ENCODE data around the gene LXN. TPM values are rescaled to one million over a fixed set of nuclear protein-coding genes. Genes with fewer than 3 reads are reported as not detected.

The LXN gene
- total RNA-seq, 1 experiment from 2014 or later, result 4.6 TPM

- no peak for TF ChIP-seq STAT6 (CRISPR knock-in tag; conservative IDR thresholded peaks at IDR 0.05; ENCODE audit: low read depth)
These were observed 28.1 kb upstream of the LXN start (continued) for GRCh38 chr3:158700559-158700958.

DNA sequence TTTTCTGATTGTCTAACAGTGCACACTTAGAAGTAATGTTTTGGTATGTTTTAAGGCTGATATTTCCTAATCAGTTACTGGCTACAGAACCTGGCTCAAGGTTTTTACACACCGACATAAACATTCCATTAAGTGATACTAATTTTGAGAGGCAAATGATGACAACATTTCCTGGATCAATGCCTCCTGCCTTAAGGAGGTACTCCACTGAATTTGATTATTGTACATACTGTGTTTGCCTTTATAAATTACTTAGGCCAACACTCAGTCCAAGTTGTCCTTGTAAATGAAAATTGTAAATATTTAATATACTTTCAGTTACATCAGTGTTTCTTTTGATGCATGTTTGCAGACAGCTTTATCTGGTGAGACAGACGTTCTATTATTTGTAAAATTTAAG, 24.2 kb upstream of the LXN start:
- CTCF ChIA-PET, result interaction anchor here (0.7 kb wide), 1 partner anchor 31 kb away, joined by 4 read pairs; no protein-coding TSS in a partner anchor
- peaks cover 4% of the 10 kb centered on the region; the same call in 1 of the 2 replicates for H3K9me3 Mint-ChIP-seq
- 0 out of 2 replicates have a peak, but pooled peaks cover 5% of the 10 kb centered on the region for H3K4me1 Mint-ChIP-seq
- no peaks in the 10 kb centered on the region for H3K27me3 Mint-ChIP-seq (ENCODE audit: low read depth)
- no peak overlapping the region for H3K4me3 Mint-ChIP-seq
- DNase-seq (ENCODE audit: low spot score) (no peak), ATAC-seq (no peak)
- no peak overlapping the region for H3K27ac Mint-ChIP-seq
- POLR2A ChIA-PET, result no interaction called here
- peaks cover 16% of the 10 kb centered on the region for H3K36me3 Mint-ChIP-seq
- TF ChIP-seq KAT7 (CRISPR knock-in tag; IDR thresholded peaks at IDR 0.05; ENCODE audit: borderline replicate concordance), result no peak
- no peak for TF ChIP-seq E2F4 (CRISPR knock-in tag; IDR thresholded peaks at IDR 0.05; ENCODE audit: borderline replicate concordance, low read depth)
- TF ChIP-seq GTF2I (CRISPR knock-in tag; conservative IDR thresholded peaks at IDR 0.05), result no peak
- TF ChIP-seq MYBL2 (CRISPR knock-in tag; IDR thresholded peaks at IDR 0.05), result no peak
- no peak for TF ChIP-seq ZBTB21 (CRISPR knock-in tag; IDR thresholded peaks at IDR 0.05; ENCODE audit: borderline replicate concordance)
- TF ChIP-seq TCF7 (CRISPR knock-in tag; IDR thresholded peaks at IDR 0.05; ENCODE audit: low read depth), result no peak
- TF ChIP-seq, protein P1, sequence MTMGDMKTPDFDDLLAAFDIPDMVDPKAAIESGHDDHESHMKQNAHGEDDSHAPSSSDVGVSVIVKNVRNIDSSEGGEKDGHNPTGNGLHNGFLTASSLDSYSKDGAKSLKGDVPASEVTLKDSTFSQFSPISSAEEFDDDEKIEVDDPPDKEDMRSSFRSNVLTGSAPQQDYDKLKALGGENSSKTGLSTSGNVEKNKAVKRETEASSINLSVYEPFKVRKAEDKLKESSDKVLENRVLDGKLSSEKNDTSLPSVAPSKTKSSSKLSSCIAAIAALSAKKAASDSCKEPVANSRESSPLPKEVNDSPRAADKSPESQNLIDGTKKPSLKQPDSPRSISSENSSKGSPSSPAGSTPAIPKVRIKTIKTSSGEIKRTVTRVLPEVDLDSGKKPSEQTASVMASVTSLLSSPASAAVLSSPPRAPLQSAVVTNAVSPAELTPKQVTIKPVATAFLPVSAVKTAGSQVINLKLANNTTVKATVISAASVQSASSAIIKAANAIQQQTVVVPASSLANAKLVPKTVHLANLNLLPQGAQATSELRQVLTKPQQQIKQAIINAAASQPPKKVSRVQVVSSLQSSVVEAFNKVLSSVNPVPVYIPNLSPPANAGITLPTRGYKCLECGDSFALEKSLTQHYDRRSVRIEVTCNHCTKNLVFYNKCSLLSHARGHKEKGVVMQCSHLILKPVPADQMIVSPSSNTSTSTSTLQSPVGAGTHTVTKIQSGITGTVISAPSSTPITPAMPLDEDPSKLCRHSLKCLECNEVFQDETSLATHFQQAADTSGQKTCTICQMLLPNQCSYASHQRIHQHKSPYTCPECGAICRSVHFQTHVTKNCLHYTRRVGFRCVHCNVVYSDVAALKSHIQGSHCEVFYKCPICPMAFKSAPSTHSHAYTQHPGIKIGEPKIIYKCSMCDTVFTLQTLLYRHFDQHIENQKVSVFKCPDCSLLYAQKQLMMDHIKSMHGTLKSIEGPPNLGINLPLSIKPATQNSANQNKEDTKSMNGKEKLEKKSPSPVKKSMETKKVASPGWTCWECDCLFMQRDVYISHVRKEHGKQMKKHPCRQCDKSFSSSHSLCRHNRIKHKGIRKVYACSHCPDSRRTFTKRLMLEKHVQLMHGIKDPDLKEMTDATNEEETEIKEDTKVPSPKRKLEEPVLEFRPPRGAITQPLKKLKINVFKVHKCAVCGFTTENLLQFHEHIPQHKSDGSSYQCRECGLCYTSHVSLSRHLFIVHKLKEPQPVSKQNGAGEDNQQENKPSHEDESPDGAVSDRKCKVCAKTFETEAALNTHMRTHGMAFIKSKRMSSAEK (CRISPR knock-in tag; IDR thresholded peaks at IDR 0.05; ENCODE audit: borderline replicate concordance), result no peak
- TF ChIP-seq, protein P2, sequence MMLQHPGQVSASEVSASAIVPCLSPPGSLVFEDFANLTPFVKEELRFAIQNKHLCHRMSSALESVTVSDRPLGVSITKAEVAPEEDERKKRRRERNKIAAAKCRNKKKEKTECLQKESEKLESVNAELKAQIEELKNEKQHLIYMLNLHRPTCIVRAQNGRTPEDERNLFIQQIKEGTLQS (CRISPR knock-in tag; conservative IDR thresholded peaks at IDR 0.05), result no peak
- no peak for TF ChIP-seq ZNF512 (CRISPR knock-in tag; IDR thresholded peaks at IDR 0.05; ENCODE audit: borderline replicate concordance)
- no peak for TF ChIP-seq PRDM15 (CRISPR knock-in tag; IDR thresholded peaks at IDR 0.05)
- no peak for TF ChIP-seq PREB (CRISPR knock-in tag; IDR thresholded peaks at IDR 0.05; ENCODE audit: borderline replicate concordance)
- no peak for TF ChIP-seq ZNF671 (CRISPR knock-in tag; IDR thresholded peaks at IDR 0.05)
- no peak for TF ChIP-seq TP53 (CRISPR knock-in tag; IDR thresholded peaks at IDR 0.05)
- no peak for TF ChIP-seq CREB1 (CRISPR knock-in tag; IDR thresholded peaks at IDR 0.05)
- TF ChIP-seq, protein P3, sequence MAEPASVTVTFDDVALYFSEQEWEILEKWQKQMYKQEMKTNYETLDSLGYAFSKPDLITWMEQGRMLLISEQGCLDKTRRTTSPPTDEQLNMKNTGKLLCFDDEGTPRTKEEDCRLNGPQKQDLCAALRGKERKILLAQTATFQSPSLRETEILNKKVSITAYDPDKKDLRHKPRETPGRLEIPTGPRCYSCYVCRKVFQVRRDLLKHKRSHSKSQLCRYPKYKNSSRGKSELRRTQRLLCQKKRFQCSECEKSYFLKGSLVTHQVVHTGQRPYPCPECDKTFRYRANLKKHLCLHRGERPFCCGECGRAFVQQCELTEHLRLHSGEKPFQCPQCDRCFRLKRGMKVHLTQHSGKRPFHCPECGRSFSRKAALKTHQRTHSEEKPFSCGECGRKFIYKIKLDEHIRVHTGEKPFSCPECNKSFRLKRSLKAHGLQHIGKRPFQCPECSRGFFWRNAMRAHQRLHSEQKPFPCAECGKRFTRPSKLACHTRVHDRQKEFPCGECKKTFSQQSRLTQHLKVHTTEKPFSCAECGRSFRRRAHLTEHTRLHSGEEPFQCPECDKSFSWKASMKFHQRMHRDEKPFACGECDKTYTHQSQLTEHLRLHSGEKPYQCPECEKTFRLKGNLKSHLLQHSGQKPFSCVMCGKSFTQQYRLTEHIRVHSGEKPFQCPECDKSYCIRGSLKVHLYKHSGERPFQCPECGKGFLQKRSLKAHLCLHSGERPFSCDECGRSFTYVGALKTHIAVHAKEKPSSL (CRISPR knock-in tag; conservative IDR thresholded peaks at IDR 0.05), result no peak

Data from WTC11 (cell line).